Endodermal cell (in vitro differentiated cells): ENCODE measurements around the gene SSTR1. TPM values are rescaled to one million over a fixed set of nuclear protein-coding genes. Genes with fewer than 3 reads are reported as not detected.

Source experiments
- DNase-seq: peaks from one replicate; pipeline ENCODE4 v3.0.0-alpha.2; 2017
- H3K27ac ChIP-seq: 2 replicates; pipeline ENCODE4 v1.5.1; 2013; ENCODE audit warnings: mild to moderate bottlenecking, low read depth, low read length, moderate library complexity
- H3K27me3 ChIP-seq: 2 replicates; pipeline ENCODE4 v1.6.1; 2013; ENCODE audit warnings: mild to moderate bottlenecking, low read length, moderate library complexity; ENCODE audit not compliant: insufficient read depth, control insufficient read depth, poor library complexity, severe bottlenecking
- H3K36me3 ChIP-seq: 2 replicates; pipeline ENCODE4 v1.7.0; 2013; ENCODE audit warnings: mild to moderate bottlenecking, low read length, moderate library complexity; ENCODE audit not compliant: control insufficient read depth, insufficient read depth
- H3K4me1 ChIP-seq: one replicate; pipeline ENCODE4 v1.7.0; 2013; ENCODE audit warnings: low read length; ENCODE audit not compliant: control insufficient read depth, insufficient read depth
- H3K4me3 ChIP-seq: 2 replicates; pipeline ENCODE4 v1.5.1; 2013; ENCODE audit warnings: mild to moderate bottlenecking, low read length, moderate library complexity
- H3K9ac ChIP-seq: 2 replicates; pipeline ENCODE4 v1.6.1; 2013; ENCODE audit warnings: mild to moderate bottlenecking, low read length, moderate library complexity; ENCODE audit not compliant: poor library complexity, severe bottlenecking; ENCODE audit errors: extremely low read depth
- H3K9me3 ChIP-seq: 2 replicates; pipeline ENCODE4 v1.6.1; 2013; ENCODE audit warnings: mild to moderate bottlenecking, low read length, moderate library complexity; ENCODE audit not compliant: control insufficient read depth
- H3K27ac Mint-ChIP-seq: 2 replicates; pipeline ENCODE4 v1.8.0; 2020; ENCODE audit warnings: mixed read lengths
- H3K27me3 Mint-ChIP-seq: 2 replicates; pipeline ENCODE4 v1.8.0; 2021; ENCODE audit warnings: mild to moderate bottlenecking, mixed read lengths; ENCODE audit not compliant: insufficient read depth
- H3K36me3 Mint-ChIP-seq: 2 replicates; pipeline ENCODE4 v1.8.0; 2020; ENCODE audit warnings: low read depth, mixed read lengths
- H3K4me1 Mint-ChIP-seq: 2 replicates; pipeline ENCODE4 v1.8.0; 2020; ENCODE audit warnings: mixed read lengths
- H3K4me3 Mint-ChIP-seq: 2 replicates; pipeline ENCODE4 v1.8.0; 2020; ENCODE audit warnings: mild to moderate bottlenecking, moderate library complexity, mixed read lengths
- H3K9me3 Mint-ChIP-seq: 2 replicates; pipeline ENCODE4 v1.8.0; 2020; ENCODE audit warnings: mild to moderate bottlenecking, mixed read lengths
- WGBS, 2 experiments: methylation state at CpG; one replicate each; pipeline versions ENCODE4 v1.1.5 to v1.1.7; 2013; ENCODE audit warnings: missing lambda C conversion rate in 2 of 2, mixed read lengths in 1 of 2; ENCODE audit not compliant: insufficient coverage in 1 of 2, insufficient read length in 1 of 2; 5-methylcytosine and 5-hydroxymethylcytosine counted together
- total RNA-seq, 2 donors: library from RNA; stranded (reverse); fragmentation: NEBNext Ultra II Directional in 1 of 2; extraction: Animal tissue kit (Norgen Biotek cat#: 25700) in 1 of 2; gene quantifications; 2 replicates in 1 of 2; 3 replicates in 1 of 2; pipeline ENCODE4 v1.2.1, GENCODE V29; 2021
- TF ChIP-seq, protein P1 (sequence below): fragments of 200-600 bp; sonication (generic); conservative IDR thresholded peaks from 2 replicates; pipeline ENCODE4 v1.5.0; 2021; ENCODE audit warnings: antibody characterized with exemption, mild to moderate bottlenecking

The SSTR1 gene
- total RNA-seq, 2 donors from 2014 or later: 0.69 to 1.2 TPM

DNA sequence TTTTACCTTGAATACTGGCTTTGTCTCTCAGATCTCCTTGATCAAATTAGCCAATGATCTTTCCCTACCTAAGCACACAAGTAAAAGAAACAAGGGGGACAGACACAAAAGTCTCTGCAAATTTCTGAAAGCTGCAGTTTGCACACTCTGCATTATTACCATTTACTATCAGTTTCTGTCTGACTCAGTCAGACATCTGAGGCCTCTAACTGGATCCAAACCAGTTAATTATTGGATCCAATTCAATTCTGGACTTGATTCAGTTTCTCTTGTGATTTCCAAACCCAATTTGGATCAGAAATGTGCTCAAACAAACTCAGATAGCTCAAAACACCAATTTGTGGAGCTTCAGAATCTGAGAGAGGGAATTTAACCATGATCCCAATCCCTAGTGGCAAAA, 16.6 kb downstream of the SSTR1 start:
- Mint-ChIP-seq H3K4me1 (peaks cover 1% of the 10 kb centered on the region), H3K27ac (no peak overlapping the region), H3K4me3 (no peak overlapping the region), H3K27me3 (peaks cover 14% of the 10 kb centered on the region), H3K36me3 (no peaks in the 10 kb centered on the region), H3K9me3 (no peaks in the 10 kb centered on the region)
- H3K36me3 ChIP-seq: no peaks in the 10 kb centered on the region
- no peak overlapping the region for H3K4me3 ChIP-seq
- no peak for DNase-seq
- H3K27me3 ChIP-seq: no peaks in the 10 kb centered on the region
- H3K9ac ChIP-seq: no peak overlapping the region
- H3K9me3 ChIP-seq: no peaks in the 10 kb centered on the region
- TF ChIP-seq, protein P1, sequence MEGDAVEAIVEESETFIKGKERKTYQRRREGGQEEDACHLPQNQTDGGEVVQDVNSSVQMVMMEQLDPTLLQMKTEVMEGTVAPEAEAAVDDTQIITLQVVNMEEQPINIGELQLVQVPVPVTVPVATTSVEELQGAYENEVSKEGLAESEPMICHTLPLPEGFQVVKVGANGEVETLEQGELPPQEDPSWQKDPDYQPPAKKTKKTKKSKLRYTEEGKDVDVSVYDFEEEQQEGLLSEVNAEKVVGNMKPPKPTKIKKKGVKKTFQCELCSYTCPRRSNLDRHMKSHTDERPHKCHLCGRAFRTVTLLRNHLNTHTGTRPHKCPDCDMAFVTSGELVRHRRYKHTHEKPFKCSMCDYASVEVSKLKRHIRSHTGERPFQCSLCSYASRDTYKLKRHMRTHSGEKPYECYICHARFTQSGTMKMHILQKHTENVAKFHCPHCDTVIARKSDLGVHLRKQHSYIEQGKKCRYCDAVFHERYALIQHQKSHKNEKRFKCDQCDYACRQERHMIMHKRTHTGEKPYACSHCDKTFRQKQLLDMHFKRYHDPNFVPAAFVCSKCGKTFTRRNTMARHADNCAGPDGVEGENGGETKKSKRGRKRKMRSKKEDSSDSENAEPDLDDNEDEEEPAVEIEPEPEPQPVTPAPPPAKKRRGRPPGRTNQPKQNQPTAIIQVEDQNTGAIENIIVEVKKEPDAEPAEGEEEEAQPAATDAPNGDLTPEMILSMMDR: no peak
- no peak overlapping the region for H3K27ac ChIP-seq
- H3K4me1 ChIP-seq: no peaks in the 10 kb centered on the region

DNA sequence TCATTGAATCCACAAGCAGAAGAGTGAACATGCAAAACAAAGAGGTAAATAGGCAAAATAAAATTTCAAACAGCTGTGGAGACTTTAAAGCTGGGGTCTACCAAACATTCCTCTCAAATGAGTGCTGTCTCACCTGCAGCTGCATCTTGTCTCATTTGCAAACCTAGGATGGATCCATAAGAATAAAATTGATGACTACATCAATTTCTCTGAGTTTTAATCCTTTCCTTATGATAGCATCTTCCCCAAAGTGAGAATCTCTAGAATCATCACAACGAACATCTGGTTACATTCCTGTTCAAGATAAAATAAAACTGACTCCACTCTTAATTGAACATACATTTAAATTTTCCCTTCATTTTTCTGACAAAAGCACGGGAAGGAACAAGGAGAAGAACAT, 18.2 kb downstream of the SSTR1 start:
- Mint-ChIP-seq H3K27me3 (peaks cover 9% of the 10 kb centered on the region), H3K27ac (no peak overlapping the region), H3K9me3 (no peaks in the 10 kb centered on the region)

DNA sequence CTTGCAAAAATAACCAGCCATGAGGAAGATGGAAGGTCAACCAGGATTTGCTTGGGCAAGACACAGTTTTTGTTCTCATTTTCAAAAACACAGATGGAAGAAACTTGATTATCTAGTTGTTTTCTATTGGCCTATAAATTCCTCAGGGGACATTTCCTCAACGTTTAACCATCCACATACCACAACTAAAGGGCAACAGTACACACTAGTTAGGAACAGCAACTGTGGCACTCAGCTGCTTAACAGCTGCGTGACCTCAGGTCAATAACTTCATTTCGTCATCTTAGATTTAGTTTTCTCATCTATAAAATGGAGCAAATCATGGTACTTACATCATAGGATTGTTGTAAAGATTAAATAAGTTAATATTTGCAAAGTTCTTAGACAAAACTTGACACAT, 18.7 kb downstream of the SSTR1 start:
- peaks cover 12% of the 10 kb centered on the region for H3K27me3 Mint-ChIP-seq

More for the DNA sequence above, 18.2 kb downstream of the SSTR1 start:
- Histone ChIP-seq H3K4me1 (no peaks in the 10 kb centered on the region), H3K27ac (no peak overlapping the region), H3K9me3 (no peaks in the 10 kb centered on the region), H3K36me3 (no peaks in the 10 kb centered on the region), H3K4me3 (no peak overlapping the region), H3K9ac (no peak overlapping the region), H3K27me3 (no peaks in the 10 kb centered on the region)
- no peaks in the 10 kb centered on the region for H3K36me3 Mint-ChIP-seq
- WGBS, 2 experiments: 88 to 92% methylated on average over 2 of the region's 2 CpGs
- peaks cover 1% of the 10 kb centered on the region for H3K4me1 Mint-ChIP-seq
- TF ChIP-seq, protein P1: no peak
- H3K4me3 Mint-ChIP-seq: no peak overlapping the region
- DNase-seq: no peak

More for the DNA sequence above, 18.7 kb downstream of the SSTR1 start:
- Histone ChIP-seq H3K4me1 (no peaks in the 10 kb centered on the region), H3K4me3 (no peak overlapping the region), H3K27ac (no peak overlapping the region), H3K27me3 (no peaks in the 10 kb centered on the region), H3K9me3 (no peaks in the 10 kb centered on the region), H3K36me3 (no peaks in the 10 kb centered on the region), H3K9ac (no peak overlapping the region)
- DNase-seq: no peak
- H3K9me3 Mint-ChIP-seq: no peaks in the 10 kb centered on the region
- H3K4me1 Mint-ChIP-seq: peaks cover 1% of the 10 kb centered on the region
- WGBS, 2 experiments: 71 to 90% methylated on average over 1 to 3 of the region's 3 CpGs
- H3K27ac Mint-ChIP-seq: no peak overlapping the region
- no peaks in the 10 kb centered on the region for H3K36me3 Mint-ChIP-seq
- TF ChIP-seq, protein P1: no peak
- H3K4me3 Mint-ChIP-seq: no peak overlapping the region
